Large intestine (tissue), 3 donors: ENCODE data around the gene PDIA6. TPM values are rescaled to one million over a fixed set of nuclear protein-coding genes. Genes with fewer than 3 reads are reported as not detected.
"Not testable (repeated sequence)": the region's sequence is repeated elsewhere in the genome, so short reads cannot be mapped to it uniquely, and the experiment has no call there.

Source experiments
- DNase-seq, 2 donors: peaks; one replicate each; pipeline versions ENCODE4 v3.0.0 to v3.0.0-alpha.2; 2013
- H3K27ac ChIP-seq: one replicate; pipeline ENCODE4 v1.5.1; 2013; ENCODE audit warnings: low read length
- H3K27me3 ChIP-seq: 2 replicates; pipeline ENCODE4 v1.6.1; 2013; ENCODE audit warnings: low read length; ENCODE audit not compliant: control insufficient read depth, insufficient read depth
- H3K36me3 ChIP-seq: 2 replicates; pipeline ENCODE4 v1.6.1; 2013; ENCODE audit warnings: low read length; ENCODE audit not compliant: control insufficient read depth, insufficient read depth
- H3K4me1 ChIP-seq: one replicate; pipeline ENCODE4 v1.6.1; 2013; ENCODE audit warnings: low read length; ENCODE audit not compliant: control insufficient read depth, insufficient read depth
- H3K4me3 ChIP-seq: one replicate; pipeline ENCODE4 v1.5.1; 2013; ENCODE audit warnings: low read length
- H3K9me3 ChIP-seq: one replicate; pipeline ENCODE4 v1.6.1; 2013; ENCODE audit warnings: mild to moderate bottlenecking, low read depth, low read length, moderate library complexity; ENCODE audit not compliant: control insufficient read depth
- WGBS: methylation state at CpG from one replicate; pipeline ENCODE4 v1.1.5; 2013; ENCODE audit warnings: low lambda C conversion rate; ENCODE audit not compliant: insufficient coverage; 5-methylcytosine and 5-hydroxymethylcytosine counted together
- polyA plus RNA-seq: library from polyadenylated mRNA; unstranded; fragments of 120-200 nt; gene quantifications from one replicate; pipeline ENCODE4 v1.2.1, GENCODE V29; 2013

The PDIA6 gene
- polyA plus RNA-seq, 1 donor: 258 TPM

GRCh38 chr2:10783421-10783820 lies 29.2 kb downstream of the PDIA6 start:
- Histone ChIP-seq H3K4me3 (no peak overlapping the region), H3K27me3 (no peaks in the 10 kb centered on the region), H3K27ac (no peak overlapping the region), H3K36me3 (peaks cover 86% of the 10 kb centered on the region), H3K9me3 (no peaks in the 10 kb centered on the region), H3K4me1 (peaks cover under 1% of the 10 kb centered on the region)
- WGBS: 80% methylated on average over 3 of the region's 4 CpGs
- DNase-seq: no peak

DNA sequence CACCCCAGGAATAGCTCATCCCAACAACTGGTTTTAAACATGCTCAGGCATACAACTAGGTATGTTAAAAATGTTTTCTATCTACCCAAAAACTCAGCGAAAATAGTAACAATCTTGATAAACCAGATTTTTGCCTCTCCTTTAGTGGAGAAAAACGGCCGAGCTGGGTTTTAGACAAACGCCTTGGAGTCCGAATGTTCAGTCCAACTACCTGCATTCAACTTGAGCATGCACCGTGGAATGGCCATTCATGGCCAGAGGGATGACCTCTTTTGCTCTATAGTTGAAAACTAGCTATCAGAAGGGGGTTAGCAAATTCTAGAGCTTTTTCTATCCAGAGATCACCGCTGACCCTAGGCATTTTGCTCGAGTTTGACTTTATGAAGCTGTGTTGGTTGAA lies 30.8 kb downstream of the PDIA6 start:
- Histone ChIP-seq H3K9me3 (no peaks in the 10 kb centered on the region), H3K36me3 (peaks cover 82% of the 10 kb centered on the region), H3K27ac (no peak overlapping the region), H3K4me3 (no peak overlapping the region), H3K4me1 (no peaks in the 10 kb centered on the region), H3K27me3 (no peaks in the 10 kb centered on the region)
- DNase-seq: no peak
- WGBS: 100% methylated on average over 1 of the region's 8 CpGs

DNA sequence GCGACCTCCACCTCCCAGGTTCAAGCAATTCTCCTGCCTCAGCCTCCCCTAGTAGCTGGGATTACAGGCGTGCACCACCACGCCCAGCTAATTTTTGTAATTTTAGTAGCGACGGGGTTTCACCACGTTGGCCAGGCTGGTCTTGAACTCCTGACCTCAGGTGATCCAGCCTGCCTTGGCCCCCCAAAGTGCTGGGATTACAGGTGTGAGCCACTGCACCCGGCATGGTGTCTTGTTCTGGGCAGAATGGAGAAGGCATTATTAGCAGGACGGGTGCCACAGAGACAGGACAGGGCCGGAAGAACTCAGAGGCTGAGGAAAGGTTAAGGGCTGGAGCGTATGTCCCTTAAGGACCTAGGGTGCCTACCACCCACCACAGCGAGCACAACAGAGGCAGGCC lies 31.8 kb downstream of the PDIA6 start:
- H3K27me3 ChIP-seq, H3K4me3 ChIP-seq, H3K4me1 ChIP-seq, H3K27ac ChIP-seq, DNase-seq, H3K9me3 ChIP-seq: not testable (repeated sequence)
- WGBS: no CpG with 5 or more reads among the region's 11 CpGs
- peaks cover 73% of the 10 kb centered on the region for H3K36me3 ChIP-seq

GRCh38 chr2:10780491-10780820 lies 32.1 kb downstream of the PDIA6 start:
- H3K36me3 ChIP-seq: peaks cover 70% of the 10 kb centered on the region
- no peak overlapping the region for H3K27ac ChIP-seq
- WGBS: no CpG with 5 or more reads among the region's 11 CpGs

GRCh38 chr2:10779776-10780490 lies 32.7 kb downstream of the PDIA6 start:
- no peak overlapping the region for H3K4me3 ChIP-seq
- no peaks in the 10 kb centered on the region for H3K27me3 ChIP-seq
- H3K36me3 ChIP-seq: peaks cover 64% of the 10 kb centered on the region
- peaks cover 8% of the 10 kb centered on the region for H3K4me1 ChIP-seq
- no CpG with 5 or more reads among the region's 25 CpGs for WGBS
- no peak for DNase-seq
- H3K9me3 ChIP-seq: no peaks in the 10 kb centered on the region
- H3K27ac ChIP-seq: no peak overlapping the region

More at GRCh38 chr2:10780491-10780820, 32.1 kb downstream of the PDIA6 start:
- Histone ChIP-seq H3K9me3 (no peaks in the 10 kb centered on the region), H3K27me3 (no peaks in the 10 kb centered on the region), H3K4me1 (peaks cover 3% of the 10 kb centered on the region), H3K4me3 (no peak overlapping the region)
- no peak for DNase-seq

GRCh38 chr2:10778724-10779115 lies 33.9 kb downstream of the PDIA6 start:
- Histone ChIP-seq H3K27me3 (no peaks in the 10 kb centered on the region), H3K36me3 (peaks cover 52% of the 10 kb centered on the region)
- WGBS: no CpG with 5 or more reads among the region's 12 CpGs

DNA sequence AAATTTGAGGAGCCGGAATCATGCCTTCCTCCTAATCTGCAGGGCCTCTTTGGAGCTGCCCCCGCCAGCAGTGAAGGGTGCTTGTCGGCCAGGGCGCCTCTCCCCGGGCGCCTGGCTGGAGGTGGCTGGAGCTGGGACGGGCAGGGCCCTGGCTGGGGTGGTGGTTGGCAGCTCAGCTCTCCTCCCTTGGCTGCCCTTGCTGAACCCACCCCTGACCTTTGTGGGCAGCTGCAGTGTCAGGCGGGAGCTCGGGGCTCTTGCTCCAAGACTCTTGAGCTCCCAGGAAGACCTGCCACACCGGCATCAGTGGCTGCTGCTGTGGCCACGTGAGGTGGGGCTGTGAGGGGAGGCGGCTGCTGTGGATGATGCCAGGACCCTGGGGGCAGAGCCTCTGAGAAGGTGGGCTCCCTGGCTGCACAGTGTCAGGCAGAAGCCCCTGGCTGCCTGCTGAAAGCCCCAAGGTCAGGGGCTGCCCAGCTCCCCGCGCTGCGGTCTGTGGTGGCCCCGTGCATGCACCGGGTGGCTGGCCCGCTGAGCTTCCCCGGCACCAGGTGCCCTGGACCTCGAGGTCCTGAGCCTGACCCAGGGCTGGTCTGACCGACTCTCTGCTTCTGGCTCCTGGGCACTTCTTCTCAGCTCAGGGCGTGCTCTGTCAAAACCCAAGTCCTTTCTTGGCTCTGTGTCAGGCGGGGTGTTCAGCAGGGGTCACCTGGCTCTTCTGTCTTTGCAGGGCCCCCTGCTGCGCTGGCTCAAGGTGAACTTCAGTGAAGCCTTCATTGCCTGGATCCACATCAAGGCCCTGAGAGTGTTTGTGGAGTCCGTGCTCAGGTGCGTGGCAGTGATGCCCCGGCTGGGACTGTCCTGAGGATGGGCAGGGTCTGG lies 34.5 kb downstream of the PDIA6 start:
- Histone ChIP-seq H3K36me3 (peaks cover 48% of the 10 kb centered on the region), H3K4me1 (peaks cover 27% of the 10 kb centered on the region), H3K4me3 (no peak overlapping the region), H3K27ac (no peak overlapping the region), H3K27me3 (no peaks in the 10 kb centered on the region), H3K9me3 (no peaks in the 10 kb centered on the region)
- no peak for DNase-seq
- 80% methylated on average over 2 of the region's 27 CpGs for WGBS

More at GRCh38 chr2:10778724-10779115, 33.9 kb downstream of the PDIA6 start:
- Histone ChIP-seq H3K4me3 (no peak overlapping the region), H3K27ac (no peak overlapping the region), H3K9me3 (no peaks in the 10 kb centered on the region), H3K4me1 (peaks cover 20% of the 10 kb centered on the region)
- DNase-seq: no peak

- no CpG with 5 or more reads among the region's 26 CpGs for WGBS
- no peaks in the 10 kb centered on the region for H3K27me3 ChIP-seq
- no peak overlapping the region for H3K27ac ChIP-seq
- no peaks in the 10 kb centered on the region for H3K9me3 ChIP-seq
- peaks cover 43% of the 10 kb centered on the region for H3K36me3 ChIP-seq
- H3K4me3 ChIP-seq: no peak overlapping the region
- no peak for DNase-seq
- H3K4me1 ChIP-seq: peaks cover 31% of the 10 kb centered on the region
Observed at GRCh38 chr2:10777111-10777841, 35.3 kb downstream of the PDIA6 start.

DNA sequence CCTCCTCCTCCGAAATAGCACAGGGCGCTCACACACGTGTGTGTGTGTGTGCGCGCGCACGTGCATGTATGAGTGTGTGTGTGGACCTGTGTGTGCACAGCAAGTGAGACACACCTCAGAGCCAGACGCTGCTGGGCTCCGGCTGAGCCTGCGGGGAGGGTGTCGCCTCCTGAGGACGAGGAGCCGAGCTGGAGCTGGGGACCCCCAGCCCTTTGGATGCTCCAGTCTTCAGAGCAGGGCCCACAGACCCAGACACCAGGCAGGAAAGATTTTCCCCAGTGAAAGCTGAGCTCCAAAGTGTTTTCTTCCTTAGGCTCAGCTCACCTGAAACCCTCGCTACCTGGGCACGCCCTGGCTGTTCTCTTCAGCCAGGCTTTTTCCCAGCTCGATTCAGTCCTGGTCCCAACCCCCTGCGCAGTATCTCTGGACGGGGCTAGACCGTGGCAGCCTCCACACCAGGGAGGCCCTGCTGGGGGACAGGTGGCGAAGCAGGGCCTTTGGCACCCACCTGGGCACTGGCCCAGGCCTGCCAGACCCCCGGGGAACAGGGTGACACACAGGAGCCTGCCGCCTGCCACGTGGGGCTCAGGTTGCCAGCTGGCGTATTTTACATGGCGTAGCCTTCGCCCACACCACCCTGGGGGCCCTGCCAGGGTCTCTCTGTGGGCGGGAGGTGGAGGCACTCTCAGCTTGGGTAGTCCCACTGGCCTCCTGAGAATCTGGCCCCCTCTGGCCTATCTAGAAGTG lies 36.2 kb downstream of the PDIA6 start:
- Histone ChIP-seq H3K27ac (no peak overlapping the region), H3K27me3 (no peaks in the 10 kb centered on the region), H3K36me3 (peaks cover 34% of the 10 kb centered on the region), H3K4me3 (no peak overlapping the region), H3K9me3 (no peaks in the 10 kb centered on the region), H3K4me1 (peaks cover 31% of the 10 kb centered on the region)
- DNase-seq: no peak
- 100% methylated on average over 1 of the region's 27 CpGs for WGBS

- Histone ChIP-seq H3K4me1 (peaks cover 31% of the 10 kb centered on the region), H3K36me3 (peaks cover 28% of the 10 kb centered on the region), H3K27ac (no peak overlapping the region), H3K4me3 (no peak overlapping the region), H3K9me3 (no peaks in the 10 kb centered on the region), H3K27me3 (no peaks in the 10 kb centered on the region)
- WGBS: no CpG with 5 or more reads among the region's 13 CpGs
- no peak for DNase-seq
Observed at GRCh38 chr2:10775831-10776230, 36.8 kb downstream of the PDIA6 start.
